ENCODE data around the gene CRIP1.

Gene CRIP1

GRCh38 chr14:105471297-105471821 is 15.3 kb upstream of the CRIP1 start:
- no peak for DNase-seq

- DNase-seq, result no peak
Measured at GRCh38 chr14:105471823-105472485, 14.7 kb upstream of the CRIP1 start.

GRCh38 chr14:105472486-105472991 is 14.1 kb upstream of the CRIP1 start:
- no peak for DNase-seq

- DNase-seq, result no peak
Measured at GRCh38 chr14:105473033-105473676, 13.5 kb upstream of the CRIP1 start.

GRCh38 chr14:105473677-105474482 is 12.8 kb upstream of the CRIP1 start:
- DNase-seq, result peak; percentile 63

- no peak for DNase-seq
Measured at GRCh38 chr14:105474483-105475268, 12.0 kb upstream of the CRIP1 start, which contains the start of gene CRIP2. Gene CRIP2, plus strand, starts transcription at chr14:105474821. Its CDS starts 42 bp downstream, at chr14:105474863.

GRCh38 chr14:105475269-105476096 is 11.2 kb upstream of the CRIP1 start:
- DNase-seq, result no peak

GRCh38 chr14:105476097-105476830 is 10.4 kb upstream of the CRIP1 start:
- no peak for DNase-seq

GRCh38 chr14:105476831-105477659 is 9.6 kb upstream of the CRIP1 start:
- DNase-seq, result no peak

- no peak for DNase-seq
Measured at GRCh38 chr14:105477660-105478397, 8.9 kb upstream of the CRIP1 start.

GRCh38 chr14:105478398-105479251 is 8.1 kb upstream of the CRIP1 start:
- no peak for DNase-seq

GRCh38 chr14:105479431-105480158 is 7.1 kb upstream of the CRIP1 start:
- DNase-seq, result no peak

- no peak for DNase-seq
Measured at GRCh38 chr14:105480199-105480746, 6.4 kb upstream of the CRIP1 start.

- DNase-seq, result peak; percentile 88
Measured at GRCh38 chr14:105480807-105481801, 5.6 kb upstream of the CRIP1 start.

GRCh38 chr14:105481886-105482457 is 4.7 kb upstream of the CRIP1 start:
- peak; percentile 74 for DNase-seq
